ENCODE measurements around the gene GZMB. TPM values are rescaled to one million over a fixed set of nuclear protein-coding genes. Genes with fewer than 3 reads are reported as not detected.

Gene GZMB
- total RNA-seq, 1 experiment from 2014 or later: not detected

GRCh38 chr14:24632336-24632735, 1.7 kb downstream of the GZMB start:
- Mint-ChIP-seq H3K4me1 (ENCODE audit: insufficient read depth, unreplicated experiment) (no peaks in the 10 kb centered on the region), H3K4me3 (ENCODE audit: unreplicated experiment) (no peak overlapping the region), H3K27me3 (ENCODE audit: insufficient read depth, unreplicated experiment) (peaks cover 10% of the 10 kb centered on the region), H3K9me3 (ENCODE audit: unreplicated experiment) (no peaks in the 10 kb centered on the region), H3K36me3 (ENCODE audit: insufficient read depth, unreplicated experiment) (no peaks in the 10 kb centered on the region), H3K27ac (ENCODE audit: low read depth, unreplicated experiment) (no peak overlapping the region)
- intact Hi-C loops (cut with micrococcal nuclease): no loop called here
- no TSS peak for BruUV-seq (replicated peaks)
- CTCF ChIA-PET: no interaction called here
- TF ChIP-seq CTCF (IDR thresholded peaks at IDR 0.05; ENCODE audit: unreplicated experiment): no peak
- DNase-seq (ENCODE audit: unreplicated experiment): no peak
- POLR2A ChIA-PET: no interaction called here

GRCh38 chr14:24631749-24632335, 2.1 kb downstream of the GZMB start:
- H3K4me1 Mint-ChIP-seq (ENCODE audit: insufficient read depth, unreplicated experiment): no peaks in the 10 kb centered on the region
- ChIA-PET CTCF (no interaction called here), POLR2A (no interaction called here)
- H3K36me3 Mint-ChIP-seq (ENCODE audit: insufficient read depth, unreplicated experiment): no peaks in the 10 kb centered on the region
- BruUV-seq (replicated peaks): no TSS peak
- no peak overlapping the region for H3K4me3 Mint-ChIP-seq (ENCODE audit: unreplicated experiment)
- intact Hi-C loops (cut with micrococcal nuclease): no loop called here
- no peak for TF ChIP-seq CTCF (IDR thresholded peaks at IDR 0.05; ENCODE audit: unreplicated experiment)
- H3K9me3 Mint-ChIP-seq (ENCODE audit: unreplicated experiment): no peaks in the 10 kb centered on the region
- no peak for DNase-seq (ENCODE audit: unreplicated experiment)
- peaks cover 5% of the 10 kb centered on the region for H3K27me3 Mint-ChIP-seq (ENCODE audit: insufficient read depth, unreplicated experiment)
- H3K27ac Mint-ChIP-seq (ENCODE audit: low read depth, unreplicated experiment): no peak overlapping the region

- POLR2A ChIA-PET: no interaction called here
- BruUV-seq (replicated peaks): no TSS peak
- Mint-ChIP-seq H3K36me3 (ENCODE audit: insufficient read depth, unreplicated experiment) (no peaks in the 10 kb centered on the region), H3K4me1 (ENCODE audit: insufficient read depth, unreplicated experiment) (no peaks in the 10 kb centered on the region), H3K9me3 (ENCODE audit: unreplicated experiment) (no peaks in the 10 kb centered on the region), H3K27ac (ENCODE audit: low read depth, unreplicated experiment) (no peak overlapping the region), H3K27me3 (ENCODE audit: insufficient read depth, unreplicated experiment) (no peaks in the 10 kb centered on the region), H3K4me3 (ENCODE audit: unreplicated experiment) (no peak overlapping the region)
- no peak for TF ChIP-seq CTCF (IDR thresholded peaks at IDR 0.05; ENCODE audit: unreplicated experiment)
- DNase-seq (ENCODE audit: unreplicated experiment): peak; percentile 26
- CTCF ChIA-PET: interaction anchor here (0.6 kb wide), 1 partner anchor 60 kb away, joined by 3 read pairs; no protein-coding TSS in a partner anchor
- intact Hi-C loops (cut with micrococcal nuclease): no loop called here
Observed at GRCh38 chr14:24630872-24631477, 3.0 kb downstream of the GZMB start.

- BruUV-seq (replicated peaks): no TSS peak
Observed at GRCh38 chr14:24630087-24630871, 3.7 kb downstream of the GZMB start.

More at GRCh38 chr14:24630087-24630871, 3.7 kb downstream of the GZMB start:
- no peak overlapping the region for H3K27ac Mint-ChIP-seq (ENCODE audit: low read depth, unreplicated experiment)
- TF ChIP-seq CTCF (IDR thresholded peaks at IDR 0.05; ENCODE audit: unreplicated experiment): no peak
- H3K4me3 Mint-ChIP-seq (ENCODE audit: unreplicated experiment): no peak overlapping the region
- H3K27me3 Mint-ChIP-seq (ENCODE audit: insufficient read depth, unreplicated experiment): no peaks in the 10 kb centered on the region
- DNase-seq (ENCODE audit: unreplicated experiment): no peak
- no peaks in the 10 kb centered on the region for H3K36me3 Mint-ChIP-seq (ENCODE audit: insufficient read depth, unreplicated experiment)
- H3K9me3 Mint-ChIP-seq (ENCODE audit: unreplicated experiment): no peaks in the 10 kb centered on the region
- CTCF ChIA-PET: interaction anchor here (0.6 kb wide), 1 partner anchor 59 kb away, joined by 3 read pairs; no protein-coding TSS in a partner anchor
- intact Hi-C loops (cut with micrococcal nuclease): no loop called here
- POLR2A ChIA-PET: no interaction called here
- H3K4me1 Mint-ChIP-seq (ENCODE audit: insufficient read depth, unreplicated experiment): no peaks in the 10 kb centered on the region
